SH-SY5Y (cell line): ENCODE results near the gene MT1E.

Source experiments
- GATA2 ChIP-seq: IDR thresholded peaks from 2 replicates; pipeline ENCODE4 v1.6.1; 2011; ENCODE audit warnings: mild to moderate bottlenecking, low read depth, low read length
- GATA3 ChIP-seq: IDR thresholded peaks from 2 replicates; pipeline ENCODE4 v1.6.1; 2011; ENCODE audit warnings: low read depth, mild to moderate bottlenecking, low read length, moderate library complexity

The MT1E gene

DNA sequence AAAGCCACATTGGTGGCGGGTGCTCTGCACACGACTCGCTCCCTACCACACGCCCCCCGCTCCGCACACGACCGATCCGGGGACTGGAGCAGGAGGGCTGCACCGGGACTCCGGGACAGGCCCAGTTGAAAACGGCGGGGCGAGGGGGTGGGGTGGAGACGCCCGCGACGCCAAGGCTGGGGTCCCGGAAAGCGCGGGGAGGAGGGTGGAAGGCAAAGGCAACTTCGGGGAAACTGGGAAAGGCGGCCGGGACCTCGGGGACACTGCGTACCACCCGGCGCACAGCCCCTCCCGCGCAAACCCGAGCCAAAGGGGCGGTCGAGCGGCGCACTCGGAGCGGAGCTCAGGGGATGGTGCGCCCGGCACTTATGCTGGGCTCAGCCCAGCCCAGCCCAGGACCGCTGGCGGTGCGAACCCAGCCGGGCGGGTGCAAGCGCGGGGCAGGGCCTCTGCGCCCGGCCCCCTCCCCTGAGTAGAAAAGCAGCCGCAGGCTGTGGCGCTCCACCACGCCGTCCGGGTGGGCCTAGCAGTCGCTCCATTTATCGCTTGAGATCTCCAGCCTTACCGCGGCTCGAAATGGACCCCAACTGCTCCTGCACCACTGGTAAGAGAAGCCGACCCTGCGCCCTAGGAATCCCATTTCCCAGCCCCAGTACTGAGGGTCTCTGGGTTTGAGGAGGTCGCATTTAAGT is 6.7 kb downstream of the MT1E start, which contains the start of gene MT1M:
Gene MT1M, plus strand, starts transcription at position 504 of the 692 bp plus-strand sequence. Its CDS starts 73 bp downstream, at position 577.
- TF ChIP-seq GATA2: peak; percentile 34
- no peak for TF ChIP-seq GATA3

DNA sequence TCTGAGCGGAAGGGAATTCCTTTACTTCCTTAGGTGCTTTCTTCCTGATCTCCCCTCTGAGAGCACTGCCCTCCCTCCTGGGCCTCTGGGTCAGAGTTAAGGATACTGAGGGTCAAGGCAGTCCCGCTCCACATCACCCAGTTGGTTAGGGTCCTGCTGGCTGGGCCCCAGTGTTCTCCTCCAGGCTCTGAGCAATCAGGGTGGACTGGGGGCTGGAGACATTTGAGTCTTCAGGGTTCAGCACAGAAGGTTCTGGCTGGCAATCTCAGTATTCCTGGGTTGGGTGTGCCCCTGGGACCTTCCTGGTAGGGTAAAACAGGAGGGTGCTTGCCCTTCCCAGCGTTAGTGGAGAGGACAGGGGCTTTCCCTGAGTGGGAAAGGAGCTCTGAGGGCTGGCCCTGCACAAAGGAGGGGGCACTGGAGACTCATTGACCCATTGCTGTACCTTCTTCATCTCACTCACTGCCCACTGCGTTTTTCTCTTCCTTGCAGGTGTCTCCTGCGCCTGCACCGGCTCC is 7.3 kb downstream of the MT1E start:
- TF ChIP-seq GATA2: no peak
- no peak for TF ChIP-seq GATA3

- no peak for TF ChIP-seq GATA2
Observed at GRCh38 chr16:56633535-56633934, 8.0 kb downstream of the MT1E start.

GRCh38 chr16:56634715-56635440 is 9.3 kb downstream of the MT1E start:
- TF ChIP-seq GATA3 (no peak), GATA2 (no peak)

DNA sequence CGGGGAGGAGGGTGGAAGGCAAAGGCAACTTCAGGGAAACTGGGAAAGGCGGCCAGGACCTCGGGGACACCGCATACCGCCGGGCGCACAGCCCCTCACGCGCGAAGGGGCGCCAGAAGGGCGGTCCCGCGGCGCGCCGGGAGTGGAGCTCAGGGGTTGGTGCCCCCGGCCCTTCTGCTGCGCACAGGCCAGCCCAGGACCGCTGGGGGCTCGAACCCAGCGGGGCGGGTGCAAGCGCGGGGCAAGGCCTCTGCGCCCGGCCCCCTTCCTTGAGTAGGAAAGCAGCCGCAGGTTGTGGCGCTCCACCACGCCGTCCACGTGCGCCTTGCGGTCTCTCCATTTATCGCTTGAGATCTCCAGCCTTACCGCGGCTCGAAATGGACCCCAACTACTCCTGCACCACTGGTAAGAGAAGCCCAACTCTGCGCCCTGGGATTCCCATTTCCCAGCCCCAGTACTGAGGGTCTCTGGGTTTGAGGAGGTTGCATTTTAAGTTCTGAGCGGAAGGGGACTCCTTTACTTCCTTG is 9.9 kb downstream of the MT1E start:
- TF ChIP-seq GATA2 (no peak), GATA3 (no peak)

DNA sequence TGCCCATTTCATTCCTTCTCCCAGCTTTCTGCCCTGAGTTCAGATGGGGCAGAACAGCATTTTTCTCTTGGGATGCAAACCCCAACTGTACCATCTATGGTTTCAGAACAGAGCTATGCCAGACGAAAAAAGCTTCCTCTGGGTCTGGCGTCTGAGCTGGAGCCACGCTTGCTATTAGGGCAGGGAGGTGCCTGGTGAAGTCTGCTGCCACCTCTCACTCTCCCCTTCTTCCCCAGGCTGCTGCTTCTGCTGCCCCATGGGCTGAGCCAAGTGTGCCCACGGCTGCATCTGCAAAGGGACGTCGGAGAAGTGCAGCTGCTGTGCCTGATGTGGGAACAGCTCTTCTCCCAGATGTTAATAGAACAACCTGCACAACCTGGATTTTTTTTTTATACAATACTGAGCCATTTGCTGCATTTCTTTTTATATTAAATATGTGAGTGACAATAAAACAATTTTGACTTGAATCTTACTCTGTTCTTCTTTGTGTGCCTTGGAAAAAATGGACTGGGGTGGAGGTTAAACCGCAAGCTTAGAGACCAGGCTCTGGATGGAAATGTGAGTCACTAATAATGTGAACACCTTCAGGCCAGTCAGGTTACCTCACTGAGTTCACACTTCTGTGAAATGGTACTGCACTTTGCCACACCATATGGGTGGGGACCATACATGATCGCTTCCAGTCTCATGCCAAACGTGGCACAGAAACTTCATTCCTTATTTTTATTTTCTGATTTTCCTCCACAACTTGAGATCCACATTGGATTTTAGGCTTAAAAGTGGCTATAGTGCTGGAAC is 11.2 kb downstream of the MT1E start:
- no peak for TF ChIP-seq GATA2
- TF ChIP-seq GATA3: no peak

GRCh38 chr16:56637814-56638750 is 12.5 kb downstream of the MT1E start, which contains the start of gene MT1A:
MT1A (plus strand) TSS chr16:56638666; CDS start chr16:56638739, 73 bp downstream.
- TF ChIP-seq GATA3 (no peak), GATA2 (no peak)

GRCh38 chr16:56639045-56639444 is 13.5 kb downstream of the MT1E start:
- no peak for TF ChIP-seq GATA2
- no peak for TF ChIP-seq GATA3

DNA sequence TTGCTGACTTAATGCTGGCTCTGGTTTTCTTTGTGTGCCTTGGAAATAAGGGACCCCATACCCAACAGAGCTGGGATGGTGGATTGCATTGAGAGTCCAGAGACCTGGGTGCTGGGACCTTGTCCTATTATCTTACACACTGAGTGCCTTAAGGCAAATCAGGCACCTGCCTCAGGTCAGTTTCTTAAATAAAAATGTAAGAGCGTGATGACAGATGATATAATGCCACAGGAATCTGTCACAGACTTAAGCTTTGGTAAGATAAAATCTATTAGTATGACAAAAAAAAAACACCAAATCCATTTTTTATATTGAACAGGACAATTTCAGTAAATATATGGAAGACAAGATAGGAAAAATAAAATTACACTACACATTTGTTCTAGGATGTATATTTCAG is 14.5 kb downstream of the MT1E start:
- TF ChIP-seq GATA2 (no peak), GATA3 (no peak)

- TF ChIP-seq GATA2 (no peak), GATA3 (no peak)
Observed at GRCh38 chr16:56641166-56641565, 15.6 kb downstream of the MT1E start.

- TF ChIP-seq GATA3 (no peak), GATA2 (no peak)
Observed at GRCh38 chr16:56643080-56643778, 17.6 kb downstream of the MT1E start.

DNA sequence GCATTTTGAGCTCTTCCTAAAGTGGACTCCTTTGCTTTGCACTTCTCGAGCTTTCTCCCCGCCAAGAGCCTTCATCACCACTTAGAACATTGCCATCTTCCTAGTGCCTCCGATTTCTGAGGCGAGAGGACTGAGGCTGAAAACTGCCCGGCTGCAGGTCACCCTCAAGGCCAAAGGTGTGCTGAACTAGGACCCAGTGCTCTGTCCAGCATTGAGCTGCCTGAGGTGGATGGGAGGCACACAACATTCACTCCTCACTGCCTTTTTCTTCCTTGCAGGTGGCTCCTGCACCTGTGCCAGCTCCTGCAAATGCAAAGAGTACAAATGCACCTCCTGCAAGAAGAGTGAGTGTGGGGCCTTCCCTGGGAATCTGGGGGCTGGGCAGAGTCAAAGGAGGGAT is 18.3 kb downstream of the MT1E start:
- TF ChIP-seq GATA3 (no peak), GATA2 (no peak)

DNA sequence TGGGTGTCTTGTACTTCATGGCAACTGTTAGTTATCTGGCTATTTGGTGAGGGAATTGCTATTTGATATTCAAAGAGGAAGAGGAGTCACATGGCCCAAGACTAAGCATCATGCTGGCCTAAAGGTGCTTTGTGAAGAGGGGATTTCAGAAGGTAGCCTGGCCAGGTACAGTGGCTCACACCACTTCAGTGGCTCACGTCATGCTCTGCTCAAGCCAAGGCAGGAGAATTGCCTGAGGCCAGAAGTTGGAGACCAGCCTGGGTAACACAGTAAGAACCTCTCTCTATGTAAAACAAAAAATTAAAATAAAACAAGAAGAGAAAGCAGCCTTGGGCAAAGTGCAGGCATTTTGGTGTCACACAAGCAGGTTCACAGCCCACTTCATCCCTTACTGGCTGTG is 19.7 kb downstream of the MT1E start:
- TF ChIP-seq GATA2 (no peak), GATA3 (no peak)
